GM21825 (cell line): Measurements from ENCODE around the gene MAP2K5.

Source experiments
- ATAC-seq: cut with Tn5 transposase; IDR thresholded peaks from one replicate; pipeline ENCODE4 v1.9.1; 2021; ENCODE audit warnings: mild to moderate bottlenecking, moderate library complexity; ENCODE audit not compliant: unreplicated experiment

Gene MAP2K5

GRCh38 chr15:67542420-67543347 lies at the start of gene MAP2K5:
Gene MAP2K5 (plus strand): TSS chr15:67542703. CDS start chr15:67543336, 633 bp downstream.
- ATAC-seq = peak; percentile 45

GRCh38 chr15:67495585-67495984 lies 46.9 kb upstream of the MAP2K5 start:
- no peak for ATAC-seq

GRCh38 chr15:67501177-67501835 lies 41.2 kb upstream of the MAP2K5 start:
- no peak for ATAC-seq

GRCh38 chr15:67501836-67502461 lies 40.6 kb upstream of the MAP2K5 start:
- no peak for ATAC-seq

- no peak for ATAC-seq
Measured at GRCh38 chr15:67504056-67504455, 38.4 kb upstream of the MAP2K5 start.

GRCh38 chr15:67504796-67505195 lies 37.7 kb upstream of the MAP2K5 start:
- no peak for ATAC-seq

GRCh38 chr15:67505675-67506572 lies 36.6 kb upstream of the MAP2K5 start:
- no peak for ATAC-seq

GRCh38 chr15:67506775-67507747 lies 35.4 kb upstream of the MAP2K5 start:
- ATAC-seq = no peak

GRCh38 chr15:67508407-67508806 lies 34.1 kb upstream of the MAP2K5 start:
- ATAC-seq = no peak

GRCh38 chr15:67509918-67510317 lies 32.6 kb upstream of the MAP2K5 start:
- no peak for ATAC-seq

- ATAC-seq = no peak
Measured at GRCh38 chr15:67510597-67511190, 31.8 kb upstream of the MAP2K5 start.

GRCh38 chr15:67511606-67512005 lies 30.9 kb upstream of the MAP2K5 start:
- no peak for ATAC-seq

- no peak for ATAC-seq
Measured at GRCh38 chr15:67512140-67512539, 30.4 kb upstream of the MAP2K5 start.

GRCh38 chr15:67512933-67513714 lies 29.4 kb upstream of the MAP2K5 start:
- no peak for ATAC-seq

- no peak for ATAC-seq
Measured at GRCh38 chr15:67515090-67515489, 27.4 kb upstream of the MAP2K5 start.

GRCh38 chr15:67515557-67515956 lies 26.9 kb upstream of the MAP2K5 start:
- no peak for ATAC-seq

GRCh38 chr15:67520321-67521028 lies 22.0 kb upstream of the MAP2K5 start:
- no peak for ATAC-seq
